Measurements from ENCODE around the gene EML4.

DNA sequence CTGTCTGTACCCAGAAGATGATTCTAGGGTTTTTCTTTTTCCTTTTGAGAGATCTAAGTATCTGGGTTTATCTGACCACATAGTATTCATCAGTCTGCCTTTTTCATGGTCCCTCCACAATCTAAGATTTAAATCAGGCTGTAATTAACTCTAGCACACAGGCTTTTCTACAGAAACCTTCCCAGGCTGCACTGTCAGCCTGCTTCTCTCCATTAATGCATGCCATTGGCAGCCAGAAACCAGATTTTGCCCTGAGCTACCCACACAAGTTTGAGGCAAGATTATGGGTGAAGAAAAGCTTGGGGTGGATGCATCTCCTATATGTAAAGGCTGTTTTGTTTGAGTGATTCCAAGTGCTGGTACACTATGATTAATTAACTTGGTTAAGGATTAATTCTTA lies 45.7 kb upstream of the EML4 start:
- TF ChIP-seq CTCF (optimal IDR thresholded peaks at IDR 0.05 in 1 of 3, IDR thresholded peaks at IDR 0.05 in 1 of 3, conservative IDR thresholded peaks at IDR 0.05 in 1 of 3; ENCODE audit: extremely low read depth in 1 of 3, insufficient read depth in 2 of 3, low read length in 3 of 3), result no peak
- no peak for TF ChIP-seq EZH2 (IDR thresholded peaks at IDR 0.05; ENCODE audit: low read length)

Data from keratinocyte (primary cell).